CD4-positive, alpha-beta memory T cell (primary cell): ENCODE results near the gene NUP153. TPM values are rescaled to one million over a fixed set of nuclear protein-coding genes. Genes with fewer than 3 reads are reported as not detected.

Experiments
- CTCF ChIA-PET: fragments of 350-600 bp; sonication (Branson Sonifier 250); formaldehyde crosslinking; loops from one replicate; lab custom pipeline; 2021; ENCODE audit warnings: inconsistent platforms; ENCODE audit not compliant: partially characterized antibody; lab: Charles Lee
- POLR2A ChIA-PET: fragments of 350-600 bp; sonication (Branson Sonifier 250); formaldehyde crosslinking; loops from one replicate; lab custom pipeline; 2021; ENCODE audit not compliant: partially characterized antibody; lab: Charles Lee
- DNase-seq, 5 donors: peaks; one replicate each; pipeline versions ENCODE4 v3.0.0 to v3.0.0-alpha.2; 2020 to 2022; ENCODE audit warnings: mixed read lengths in 1 of 5
- H3K27ac ChIP-seq: one replicate; pipeline ENCODE4 v1.7.0; 2013; ENCODE audit warnings: low read depth, low read length
- H3K27me3 ChIP-seq: 2 replicates; pipeline ENCODE4 v1.7.0; 2013; ENCODE audit warnings: mild to moderate bottlenecking, low read length, moderate library complexity; ENCODE audit not compliant: insufficient read depth
- H3K36me3 ChIP-seq: 2 replicates; pipeline ENCODE4 v1.7.0; 2013; ENCODE audit warnings: mild to moderate bottlenecking, low read length, moderate library complexity; ENCODE audit not compliant: insufficient read depth
- H3K4me1 ChIP-seq: 2 replicates; pipeline ENCODE4 v1.7.0; 2013; ENCODE audit warnings: mild to moderate bottlenecking, low read length, moderate library complexity; ENCODE audit not compliant: insufficient read depth
- H3K4me3 ChIP-seq, 2 donors: one replicate each; pipeline ENCODE4 v1.7.0; 2013; ENCODE audit warnings: low read length in 2 of 2, mild to moderate bottlenecking in 1 of 2
- H3K9me3 ChIP-seq, 2 donors: one replicate each; pipeline ENCODE4 v1.7.0; 2013; ENCODE audit warnings: low read length in 2 of 2, control low read depth in 1 of 2; ENCODE audit not compliant: control insufficient read depth in 1 of 2
- H3K27ac Mint-ChIP-seq, 7 donors: one replicate each; pipeline ENCODE4 v1.8.0; 2020 to 2021; ENCODE audit warnings: mixed read lengths in 7 of 7, mild to moderate bottlenecking in 6 of 7, inconsistent platforms in 3 of 7, moderate library complexity in 3 of 7
- H3K27me3 Mint-ChIP-seq, 2 donors: one replicate each; pipeline ENCODE4 v1.8.0; 2020 to 2021; ENCODE audit warnings: mixed read lengths in 2 of 2
- H3K36me3 Mint-ChIP-seq, 2 donors: one replicate each; pipeline ENCODE4 v1.8.0; 2020 to 2021; ENCODE audit warnings: mixed read lengths in 2 of 2, inconsistent platforms in 1 of 2, mild to moderate bottlenecking in 1 of 2
- H3K4me1 Mint-ChIP-seq, 4 donors: one replicate each; pipeline ENCODE4 v1.8.0; 2020 to 2021; ENCODE audit warnings: mixed read lengths in 4 of 4, mild to moderate bottlenecking in 1 of 4
- H3K4me3 Mint-ChIP-seq, 8 donors: one replicate each; pipeline ENCODE4 v1.8.0; 2020 to 2021; ENCODE audit warnings: mixed read lengths in 8 of 8, mild to moderate bottlenecking in 7 of 8, moderate library complexity in 6 of 8, inconsistent platforms in 3 of 8
- H3K9me3 Mint-ChIP-seq, 8 donors: one replicate each; pipeline ENCODE4 v1.8.0; 2020 to 2021; ENCODE audit warnings: mixed read lengths in 8 of 8, mild to moderate bottlenecking in 5 of 8, inconsistent platforms in 3 of 8, moderate library complexity in 1 of 8
- intact Hi-C: fragments of 100-400 bp; cut with micrococcal nuclease; formaldehyde crosslinking; loops from one replicate; pipeline ENCODE4 v1.15.1; 2023
- polyA plus RNA-seq, 2 donors: library from polyadenylated mRNA; unstranded; fragments of 300-500 nt; fragmentation: Illumina TruSeq; gene quantifications; one replicate each; pipeline ENCODE4 v1.2.3, GENCODE V29; 2021
- total RNA-seq, 2 experiments: library from RNA; stranded (reverse); gene quantifications; one replicate each; pipeline ENCODE4 v1.2.3, GENCODE V29; 2021

NUP153 gene
- total and polyA plus RNA-seq, 4 experiments from 2014 or later: 1.9 to 60.7 (median 32.0) TPM

DNA sequence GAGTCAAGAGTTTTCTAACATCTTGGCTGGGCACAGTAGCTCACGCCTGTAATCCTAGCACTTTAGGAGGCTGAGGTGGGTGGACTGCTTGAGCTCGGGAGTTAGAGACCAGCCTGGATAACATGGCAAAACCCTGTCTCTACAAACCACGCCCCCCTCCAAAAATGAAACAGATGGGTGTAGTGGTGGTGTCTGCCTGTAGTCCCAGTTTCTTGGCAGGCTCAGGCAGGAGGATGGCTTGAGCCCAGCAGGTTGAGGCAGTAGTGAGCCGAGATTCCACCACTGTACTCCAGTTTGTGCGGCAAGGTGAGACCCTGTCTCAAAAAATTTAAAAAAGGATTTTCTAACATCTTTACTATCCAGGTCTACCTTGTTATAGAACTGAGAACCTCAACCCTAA lies 84.6 kb downstream of the NUP153 start:
- Histone ChIP-seq H3K27ac (no peak overlapping the region), H3K9me3 (no peaks in the 10 kb centered on the region), H3K4me1 (no peaks in the 10 kb centered on the region), H3K4me3 (no peak overlapping the region), H3K27me3 (no peaks in the 10 kb centered on the region), H3K36me3 (peaks cover 31% of the 10 kb centered on the region)
- Mint-ChIP-seq H3K4me1 (peaks cover 7 to 20% (median 12%) of the 10 kb centered on the region in 4 donors), H3K4me3 (no peak overlapping the region), H3K36me3 (peaks cover 39 to 78% of the 10 kb centered on the region in 2 donors), H3K9me3 (no peaks in the 10 kb centered on the region), H3K27ac (peak overlapping the region in 3 of 7 donors; percentile 42 to 56 (median 42)), H3K27me3 (no peaks in the 10 kb centered on the region)
- intact Hi-C loops: no loop called here
- DNase-seq: no peak
- POLR2A ChIA-PET: interaction anchor here (0.7 kb wide), 1 partner anchor 85 kb away, joined by 3 read pairs; the partner anchor contains the start of gene NUP153
- CTCF ChIA-PET: interaction anchor here (2.8 kb wide), 1 partner anchor 22 kb away, joined by 10 read pairs; the partner anchor contains the start of gene FAM8A1

- Mint-ChIP-seq H3K27me3 (no peaks in the 10 kb centered on the region), H3K4me3 (no peak overlapping the region), H3K9me3 (no peaks in the 10 kb centered on the region), H3K27ac (peak overlapping the region in 4 of 7 donors; percentile 10 to 46 (median 30)), H3K36me3 (peaks cover 46 to 81% of the 10 kb centered on the region in 2 donors), H3K4me1 (peaks cover 7 to 20% (median 12%) of the 10 kb centered on the region in 4 donors)
- no peaks in the 10 kb centered on the region for H3K4me1 ChIP-seq
- no peaks in the 10 kb centered on the region for H3K9me3 ChIP-seq
- no peak overlapping the region for H3K4me3 ChIP-seq
- no peak for DNase-seq
- peaks cover 25% of the 10 kb centered on the region for H3K36me3 ChIP-seq
- ChIA-PET POLR2A (interaction anchor here (0.6 to 1.6 kb wide), 2 partner anchors 21 to 86 kb away, joined by 3 to 8 read pairs; partner anchors contain the start of gene FAM8A1), CTCF (interaction anchor here (0.8 to 2.8 kb wide), 3 partner anchors 12 to 88 kb away, joined by 3 to 10 read pairs (median 3); partner anchors contain the start of gene FAM8A1)
- intact Hi-C loops: no loop called here
- no peak overlapping the region for H3K27ac ChIP-seq
- no peaks in the 10 kb centered on the region for H3K27me3 ChIP-seq
Measured at GRCh38 chr6:17621003-17621402, 85.7 kb downstream of the NUP153 start.

GRCh38 chr6:17615794-17616193 lies 90.9 kb downstream of the NUP153 start:
- H3K9me3 ChIP-seq: no peaks in the 10 kb centered on the region
- H3K4me3 ChIP-seq: no peak overlapping the region
- Mint-ChIP-seq H3K9me3 (no peaks in the 10 kb centered on the region), H3K4me3 (no peak overlapping the region), H3K36me3 (peaks cover 35 to 63% of the 10 kb centered on the region in 2 donors), H3K4me1 (peaks cover 3 to 9% (median 4%) of the 10 kb centered on the region in 4 donors), H3K27me3 (no peaks in the 10 kb centered on the region), H3K27ac (no peak overlapping the region)
- no peak overlapping the region for H3K27ac ChIP-seq
- H3K36me3 ChIP-seq: peaks cover 7% of the 10 kb centered on the region
- no peak for DNase-seq
- POLR2A ChIA-PET: no interaction called here
- CTCF ChIA-PET: no interaction called here
- H3K4me1 ChIP-seq: no peaks in the 10 kb centered on the region
- intact Hi-C loops: no loop called here
- no peaks in the 10 kb centered on the region for H3K27me3 ChIP-seq

- peak overlapping the region in 6 of 7 donors; percentile 23 to 77 (median 52) for H3K27ac Mint-ChIP-seq
- ChIA-PET POLR2A (interaction anchor here (0.7 to 4.6 kb wide), 3 partner anchors 9 to 95 kb away, joined by 4 to 26 read pairs (median 8); partner anchors contain the start of genes FAM8A1 and NUP153), CTCF (interaction anchor here (3.0 kb wide), 1 partner anchor 11 kb away, joined by 16 read pairs; the partner anchor contains the start of gene FAM8A1)
- Histone ChIP-seq H3K4me3 (no peak overlapping the region), H3K9me3 (no peaks in the 10 kb centered on the region), H3K27ac (no peak overlapping the region), H3K36me3 (no peaks in the 10 kb centered on the region), H3K27me3 (no peaks in the 10 kb centered on the region), H3K4me1 (no peaks in the 10 kb centered on the region)
- peaks cover 0 to 5% (median 3%) of the 10 kb centered on the region in 4 donors for H3K4me1 Mint-ChIP-seq
- H3K4me3 Mint-ChIP-seq: no peak overlapping the region
- H3K36me3 Mint-ChIP-seq: peaks cover 22 to 51% of the 10 kb centered on the region in 2 donors
- H3K9me3 Mint-ChIP-seq: no peaks in the 10 kb centered on the region
- DNase-seq: no peak
- H3K27me3 Mint-ChIP-seq: no peaks in the 10 kb centered on the region
- intact Hi-C loops: no loop called here
Measured at GRCh38 chr6:17612048-17612447, 94.7 kb downstream of the NUP153 start.

GRCh38 chr6:17610835-17611234 lies 95.9 kb downstream of the NUP153 start:
- Mint-ChIP-seq H3K4me1 (peaks cover 0 to 10% (median 5%) of the 10 kb centered on the region in 4 donors), H3K4me3 (no peak overlapping the region), H3K9me3 (no peaks in the 10 kb centered on the region), H3K36me3 (peaks cover 20 to 48% of the 10 kb centered on the region in 2 donors), H3K27ac (peak overlapping the region in 3 of 7 donors; percentile 8 to 66 (median 60)), H3K27me3 (no peaks in the 10 kb centered on the region)
- H3K4me3 ChIP-seq: no peak overlapping the region
- H3K27me3 ChIP-seq: no peaks in the 10 kb centered on the region
- CTCF ChIA-PET: interaction anchor here (1.0 to 3.0 kb wide), 2 partner anchors 10 to 92 kb away, joined by 3 to 16 read pairs; partner anchors contain the start of gene FAM8A1
- DNase-seq: no peak
- POLR2A ChIA-PET: interaction anchor here (2.2 to 4.6 kb wide), 2 partner anchors 8 to 10 kb away, joined by 8 to 26 read pairs; partner anchors contain the start of gene FAM8A1
- intact Hi-C loops: no loop called here
- no peak overlapping the region for H3K27ac ChIP-seq
- H3K9me3 ChIP-seq: no peaks in the 10 kb centered on the region
- H3K36me3 ChIP-seq: peaks cover 3% of the 10 kb centered on the region
- no peaks in the 10 kb centered on the region for H3K4me1 ChIP-seq

DNA sequence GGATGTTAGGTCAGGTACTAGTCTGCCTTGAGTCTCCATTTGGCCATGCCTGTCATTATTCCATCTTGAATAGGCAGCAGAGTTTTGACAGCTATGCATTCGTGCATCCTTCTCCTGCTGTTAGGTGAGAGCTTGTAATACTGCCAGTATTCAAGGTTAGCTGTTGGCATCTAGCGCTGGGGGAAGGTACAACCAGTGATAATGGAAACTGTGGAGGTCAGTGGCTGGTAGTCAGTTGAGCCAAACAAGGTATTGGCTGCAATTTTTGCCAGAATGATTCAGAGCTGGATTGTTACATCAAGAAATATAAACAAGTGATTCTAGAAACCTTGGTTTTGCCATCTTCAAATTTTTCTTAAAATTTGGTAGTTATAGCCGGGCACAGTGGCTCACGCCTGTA lies 100.1 kb downstream of the NUP153 start:
- Histone ChIP-seq H3K27me3 (no peaks in the 10 kb centered on the region), H3K4me3 (no peak overlapping the region), H3K4me1 (peaks cover 29% of the 10 kb centered on the region), H3K9me3 (no peaks in the 10 kb centered on the region), H3K27ac (no peak overlapping the region), H3K36me3 (peaks cover 12% of the 10 kb centered on the region)
- Mint-ChIP-seq H3K36me3 (peaks cover 26 to 54% of the 10 kb centered on the region in 2 donors), H3K27ac (peak overlapping the region in 3 of 7 donors; percentile 27 to 60 (median 49)), H3K4me3 (no peak overlapping the region), H3K9me3 (no peaks in the 10 kb centered on the region), H3K4me1 (peaks cover 17 to 37% (median 28%) of the 10 kb centered on the region in 4 donors), H3K27me3 (no peaks in the 10 kb centered on the region)
- DNase-seq: no peak
- intact Hi-C loops: no loop called here
- ChIA-PET POLR2A (no interaction called here), CTCF (interaction anchor here (0.7 to 1.7 kb wide), 3 partner anchors 21 to 1437 kb away, joined by 3 to 4 read pairs (median 4); no protein-coding TSS in a partner anchor)

GRCh38 chr6:17602888-17603287 lies 103.8 kb downstream of the NUP153 start:
- H3K4me3 Mint-ChIP-seq: peak overlapping the region in 7 of 8 donors; percentile 14 to 96 (median 74)
- peaks cover 21 to 44% of the 10 kb centered on the region in 2 donors for H3K36me3 Mint-ChIP-seq
- ChIA-PET CTCF (interaction anchor here (0.8 to 2.0 kb wide), 5 partner anchors 36 to 201 kb away, joined by 3 to 12 read pairs (median 5); partner anchors contain the start of gene NUP153), POLR2A (interaction anchor here (1.5 to 6.0 kb wide), 4 partner anchors 9 to 105 kb away, joined by 4 to 94 read pairs (median 8); partner anchors contain the start of gene NUP153)
- H3K27me3 ChIP-seq: no peaks in the 10 kb centered on the region
- peaks cover 22 to 52% (median 38%) of the 10 kb centered on the region in 4 donors for H3K4me1 Mint-ChIP-seq
- H3K36me3 ChIP-seq: peaks cover 12% of the 10 kb centered on the region
- no peak for DNase-seq
- peak overlapping the region; percentile 18 to 84 (median 59) for H3K27ac Mint-ChIP-seq
- H3K4me3 ChIP-seq: no peak overlapping the region
- H3K9me3 ChIP-seq: no peaks in the 10 kb centered on the region
- H3K9me3 Mint-ChIP-seq: no peaks in the 10 kb centered on the region
- intact Hi-C loops: loop anchor here (5.0 kb wide), 2 partner anchors 59 to 841 kb away; partner anchors contain the start of gene ATXN1
- H3K4me1 ChIP-seq: peaks cover 42% of the 10 kb centered on the region
- no peaks in the 10 kb centered on the region for H3K27me3 Mint-ChIP-seq
- no peak overlapping the region for H3K27ac ChIP-seq
